IMR-90 (cell line): ENCODE data around the gene CSAG1.
"Not testable (repeated sequence)": the region's sequence is repeated elsewhere in the genome, so short reads cannot be mapped to it uniquely, and the experiment has no call there.

Experiments
- BHLHE40 ChIP-seq: fragments of 150-350 bp; IDR thresholded peaks from 2 replicates; pipeline ENCODE4 v1.6.1; 2016; ENCODE audit warnings: mild to moderate bottlenecking, low read depth, low read length
- MAZ ChIP-seq: IDR thresholded peaks from 2 replicates; pipeline ENCODE4 v1.6.1; 2012; ENCODE audit warnings: low read depth, mild to moderate bottlenecking, low read length, improper control_type of control experiment, moderate library complexity, borderline replicate concordance
- RAD21 ChIP-seq: IDR thresholded peaks from 2 replicates; pipeline ENCODE4 v1.6.1; 2012; ENCODE audit warnings: low read length, improper control_type of control experiment
- RCOR1 ChIP-seq: IDR thresholded peaks from 2 replicates; pipeline ENCODE4 v1.6.1; 2012; ENCODE audit warnings: mild to moderate bottlenecking, low read length, improper control_type of control experiment; ENCODE audit not compliant: insufficient replicate concordance
- TF ChIP-seq, protein P1 (sequence below): conservative IDR thresholded peaks from 2 replicates; pipeline ENCODE4 v1.5.1; 2012; ENCODE audit warnings: mild to moderate bottlenecking, low read depth, low read length, improper control_type of control experiment

DNA sequence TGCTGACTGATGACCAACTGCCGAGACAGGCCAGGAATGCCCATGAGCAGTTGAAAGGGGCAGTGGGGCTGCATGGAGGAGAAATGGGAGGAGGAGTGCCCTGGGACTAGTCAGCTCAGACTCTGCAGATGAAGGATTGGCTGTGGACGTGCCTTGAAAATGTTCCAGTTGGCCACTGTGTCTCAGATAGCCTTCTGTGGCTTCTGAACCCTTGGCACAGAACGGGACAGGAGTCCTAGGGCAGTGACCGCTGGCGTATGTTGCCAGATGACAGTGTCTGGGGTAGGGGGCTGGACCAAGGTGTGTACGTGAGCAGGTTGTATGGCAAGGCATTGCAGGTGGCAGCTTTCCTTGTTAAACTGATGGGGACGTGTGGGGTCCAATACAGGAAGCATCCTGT lies 27.0 kb downstream of the CSAG1 start:
- TF ChIP-seq, protein P1, sequence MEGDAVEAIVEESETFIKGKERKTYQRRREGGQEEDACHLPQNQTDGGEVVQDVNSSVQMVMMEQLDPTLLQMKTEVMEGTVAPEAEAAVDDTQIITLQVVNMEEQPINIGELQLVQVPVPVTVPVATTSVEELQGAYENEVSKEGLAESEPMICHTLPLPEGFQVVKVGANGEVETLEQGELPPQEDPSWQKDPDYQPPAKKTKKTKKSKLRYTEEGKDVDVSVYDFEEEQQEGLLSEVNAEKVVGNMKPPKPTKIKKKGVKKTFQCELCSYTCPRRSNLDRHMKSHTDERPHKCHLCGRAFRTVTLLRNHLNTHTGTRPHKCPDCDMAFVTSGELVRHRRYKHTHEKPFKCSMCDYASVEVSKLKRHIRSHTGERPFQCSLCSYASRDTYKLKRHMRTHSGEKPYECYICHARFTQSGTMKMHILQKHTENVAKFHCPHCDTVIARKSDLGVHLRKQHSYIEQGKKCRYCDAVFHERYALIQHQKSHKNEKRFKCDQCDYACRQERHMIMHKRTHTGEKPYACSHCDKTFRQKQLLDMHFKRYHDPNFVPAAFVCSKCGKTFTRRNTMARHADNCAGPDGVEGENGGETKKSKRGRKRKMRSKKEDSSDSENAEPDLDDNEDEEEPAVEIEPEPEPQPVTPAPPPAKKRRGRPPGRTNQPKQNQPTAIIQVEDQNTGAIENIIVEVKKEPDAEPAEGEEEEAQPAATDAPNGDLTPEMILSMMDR: not testable (repeated sequence)
- TF ChIP-seq MAZ, BHLHE40, RCOR1, RAD21: not testable (repeated sequence)
